Astrocyte (in vitro differentiated cells and primary cell): ENCODE results near the gene KCNQ4.

Experiments used
- CTCF ChIP-seq: IDR thresholded peaks from 2 replicates; pipeline ENCODE4 v1.5.1; 2011; ENCODE audit warnings: low read depth, mild to moderate bottlenecking, inconsistent platforms, low read length, moderate library complexity; ENCODE audit not compliant: insufficient read depth
- EZH2 ChIP-seq: IDR thresholded peaks from 2 replicates; pipeline ENCODE4 v1.6.1; 2012; ENCODE audit warnings: mild to moderate bottlenecking, low read length, inconsistent platforms; ENCODE audit not compliant: insufficient read depth

- TF ChIP-seq EZH2 (no peak), CTCF (no peak)
These were observed 86.6 kb downstream of the KCNQ4 start for GRCh38 chr1:40870135-40870728.
